ENCODE data around the gene TTC4. TPM values are rescaled to one million over a fixed set of nuclear protein-coding genes. Genes with fewer than 3 reads are reported as not detected.

The TTC4 gene
- total RNA-seq, 1 donor, result 27.9 TPM

- H2AFZ ChIP-seq (ENCODE audit: low read length), result peak within 1 kb of the TSS; percentile 100
Observed at GRCh38 chr1:54764133-54764921, 48.7 kb downstream of the TTC4 start, which contains the start of gene PARS2. Gene PARS2, minus strand, starts transcription at chr1:54764523. Its CDS starts 5,362 bp downstream, at chr1:54759161.

DNA sequence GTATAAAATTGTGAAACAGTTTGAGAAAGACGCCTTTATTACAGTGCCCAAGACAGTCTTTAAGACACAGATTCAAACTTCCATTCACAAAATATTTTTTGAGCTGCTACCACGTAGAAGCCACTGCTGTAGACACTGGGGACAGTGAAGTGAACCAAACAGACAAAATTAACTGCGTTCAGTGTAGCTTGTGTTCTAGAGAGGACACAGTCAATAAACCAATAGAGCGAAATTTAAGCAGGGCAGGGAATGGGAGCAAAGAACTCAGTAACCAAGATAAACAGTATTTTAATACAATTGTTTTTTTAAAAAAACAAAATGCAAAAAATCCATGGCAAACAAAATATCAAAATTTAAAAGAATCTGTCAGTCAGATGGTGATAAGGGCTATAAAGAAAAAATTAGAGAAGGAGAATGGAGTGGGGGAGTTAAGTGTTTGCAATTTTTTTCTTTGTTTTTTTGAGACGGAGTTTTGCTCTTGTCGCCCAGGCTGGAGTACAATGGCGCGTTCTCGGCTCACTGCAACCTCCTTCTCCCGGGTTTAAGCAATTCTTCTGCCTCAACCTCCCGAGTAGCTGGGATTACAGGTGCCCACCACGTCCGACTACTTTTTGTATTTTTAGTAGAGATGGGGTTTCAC, 49.4 kb downstream of the TTC4 start:
- peak overlapping the region; percentile 93 for H3K4me2 ChIP-seq (ENCODE audit: insufficient read depth, low read length)
- H3K9me3 ChIP-seq (ENCODE audit: low read depth, low read length), result no peaks in the 10 kb centered on the region
- peak overlapping the region; percentile 91 for H2AFZ ChIP-seq (ENCODE audit: low read length)
- peak overlapping the region; percentile 73 for H3K27ac ChIP-seq (ENCODE audit: low read depth, low read length)
- peaks cover 11% of the 10 kb centered on the region for H3K4me1 ChIP-seq (ENCODE audit: insufficient read depth, low read length)
- H3K79me2 ChIP-seq (ENCODE audit: insufficient read depth, low read length), result peaks cover 25% of the 10 kb centered on the region
- no peaks in the 10 kb centered on the region for H3K36me3 ChIP-seq (ENCODE audit: insufficient read depth, low read length)
- H3K4me3 ChIP-seq (ENCODE audit: insufficient read depth, low read length), result peak overlapping the region; percentile 99
- H4K20me1 ChIP-seq (ENCODE audit: insufficient read depth, low read length), result peaks cover 2% of the 10 kb centered on the region
- TF ChIP-seq, protein P1, sequence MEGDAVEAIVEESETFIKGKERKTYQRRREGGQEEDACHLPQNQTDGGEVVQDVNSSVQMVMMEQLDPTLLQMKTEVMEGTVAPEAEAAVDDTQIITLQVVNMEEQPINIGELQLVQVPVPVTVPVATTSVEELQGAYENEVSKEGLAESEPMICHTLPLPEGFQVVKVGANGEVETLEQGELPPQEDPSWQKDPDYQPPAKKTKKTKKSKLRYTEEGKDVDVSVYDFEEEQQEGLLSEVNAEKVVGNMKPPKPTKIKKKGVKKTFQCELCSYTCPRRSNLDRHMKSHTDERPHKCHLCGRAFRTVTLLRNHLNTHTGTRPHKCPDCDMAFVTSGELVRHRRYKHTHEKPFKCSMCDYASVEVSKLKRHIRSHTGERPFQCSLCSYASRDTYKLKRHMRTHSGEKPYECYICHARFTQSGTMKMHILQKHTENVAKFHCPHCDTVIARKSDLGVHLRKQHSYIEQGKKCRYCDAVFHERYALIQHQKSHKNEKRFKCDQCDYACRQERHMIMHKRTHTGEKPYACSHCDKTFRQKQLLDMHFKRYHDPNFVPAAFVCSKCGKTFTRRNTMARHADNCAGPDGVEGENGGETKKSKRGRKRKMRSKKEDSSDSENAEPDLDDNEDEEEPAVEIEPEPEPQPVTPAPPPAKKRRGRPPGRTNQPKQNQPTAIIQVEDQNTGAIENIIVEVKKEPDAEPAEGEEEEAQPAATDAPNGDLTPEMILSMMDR (IDR thresholded peaks at IDR 0.05; ENCODE audit: extremely low read depth, low read depth, low read length), result no peak
- DNase-seq (ENCODE audit: insufficient read length, low spot score, missing footprints), result no peak
- H3K27me3 ChIP-seq (ENCODE audit: insufficient read depth, low read length), result no peaks in the 10 kb centered on the region

More at GRCh38 chr1:54764133-54764921, 48.7 kb downstream of the TTC4 start, which contains the start of gene PARS2:
- Histone ChIP-seq H3K4me3 (ENCODE audit: insufficient read depth, low read length) (peak within 1 kb of the TSS; percentile 99), H3K36me3 (ENCODE audit: insufficient read depth, low read length) (no peaks in the 10 kb centered on the region), H3K27me3 (ENCODE audit: insufficient read depth, low read length) (no peaks in the 10 kb centered on the region), H3K4me2 (ENCODE audit: insufficient read depth, low read length) (peak within 1 kb of the TSS; percentile 99), H3K79me2 (ENCODE audit: insufficient read depth, low read length) (peaks cover 25% of the 10 kb centered on the region), H3K4me1 (ENCODE audit: insufficient read depth, low read length) (peaks cover 11% of the 10 kb centered on the region), H4K20me1 (ENCODE audit: insufficient read depth, low read length) (peaks cover 2% of the 10 kb centered on the region), H3K27ac (ENCODE audit: low read depth, low read length) (peak within 1 kb of the TSS; percentile 95), H3K9me3 (ENCODE audit: low read depth, low read length) (no peaks in the 10 kb centered on the region)
- peak; percentile 99 for DNase-seq (ENCODE audit: insufficient read length, low spot score, missing footprints)
- TF ChIP-seq, protein P1 (IDR thresholded peaks at IDR 0.05; ENCODE audit: extremely low read depth, low read depth, low read length), result no peak

DNA sequence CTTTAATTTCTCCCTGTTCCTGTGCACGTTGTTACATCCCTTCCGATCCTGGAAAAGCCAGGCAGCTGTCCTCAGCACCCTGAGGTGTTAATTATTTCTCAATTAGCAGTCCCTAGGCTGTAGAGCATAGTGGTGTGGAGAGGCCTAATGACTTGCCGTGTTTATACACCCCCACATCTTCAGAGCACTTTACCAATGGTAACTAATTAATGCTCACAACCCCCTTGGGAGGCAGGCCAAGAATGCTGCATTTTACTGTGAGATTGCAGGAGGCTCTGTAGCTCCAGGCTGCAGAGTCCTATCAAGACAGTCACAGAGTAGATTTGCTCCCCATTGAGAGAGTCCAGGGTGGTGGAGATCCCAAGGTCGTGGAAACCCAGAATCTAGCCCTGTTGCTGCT, 51.1 kb downstream of the TTC4 start:
- H3K36me3 ChIP-seq (ENCODE audit: insufficient read depth, low read length), result no peaks in the 10 kb centered on the region
- H3K4me2 ChIP-seq (ENCODE audit: insufficient read depth, low read length), result no peak overlapping the region
- no peaks in the 10 kb centered on the region for H3K9me3 ChIP-seq (ENCODE audit: low read depth, low read length)
- no peak overlapping the region for H3K27ac ChIP-seq (ENCODE audit: low read depth, low read length)
- peaks cover 22% of the 10 kb centered on the region for H3K79me2 ChIP-seq (ENCODE audit: insufficient read depth, low read length)
- H3K27me3 ChIP-seq (ENCODE audit: insufficient read depth, low read length), result peaks cover 2% of the 10 kb centered on the region
- TF ChIP-seq, protein P1 (IDR thresholded peaks at IDR 0.05; ENCODE audit: extremely low read depth, low read depth, low read length), result no peak
- peaks cover 11% of the 10 kb centered on the region for H3K4me1 ChIP-seq (ENCODE audit: insufficient read depth, low read length)
- H3K4me3 ChIP-seq (ENCODE audit: insufficient read depth, low read length), result no peak overlapping the region
- H2AFZ ChIP-seq (ENCODE audit: low read length), result no peak overlapping the region
- no peak for DNase-seq (ENCODE audit: insufficient read length, low spot score, missing footprints)
- H4K20me1 ChIP-seq (ENCODE audit: insufficient read depth, low read length), result peaks cover 2% of the 10 kb centered on the region

DNA sequence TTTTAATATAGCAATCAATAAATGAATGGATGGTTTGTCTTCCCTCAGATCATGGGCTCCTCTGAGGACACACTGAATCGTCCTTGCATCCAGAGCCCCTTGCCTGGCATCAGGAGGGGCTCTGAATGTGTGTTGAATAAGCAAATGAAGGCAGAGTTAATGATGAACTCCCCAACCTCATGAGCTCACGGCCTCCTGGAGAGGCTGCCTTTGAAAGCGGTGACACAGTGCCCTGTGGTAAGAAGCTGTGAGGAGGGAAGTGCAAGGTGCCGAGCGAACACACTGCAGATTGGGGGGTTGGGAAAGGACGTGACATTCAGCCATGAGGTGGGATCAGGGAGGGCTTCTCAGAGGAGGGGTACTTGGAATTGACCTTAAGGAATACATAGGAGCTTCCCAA, 51.9 kb downstream of the TTC4 start:
- Histone ChIP-seq H3K79me2 (ENCODE audit: insufficient read depth, low read length) (peaks cover 18% of the 10 kb centered on the region), H3K27me3 (ENCODE audit: insufficient read depth, low read length) (peaks cover 2% of the 10 kb centered on the region), H2AFZ (ENCODE audit: low read length) (no peak overlapping the region), H3K4me3 (ENCODE audit: insufficient read depth, low read length) (no peak overlapping the region), H3K27ac (ENCODE audit: low read depth, low read length) (no peak overlapping the region), H3K36me3 (ENCODE audit: insufficient read depth, low read length) (no peaks in the 10 kb centered on the region), H4K20me1 (ENCODE audit: insufficient read depth, low read length) (peaks cover 1% of the 10 kb centered on the region), H3K4me1 (ENCODE audit: insufficient read depth, low read length) (peaks cover 11% of the 10 kb centered on the region), H3K9me3 (ENCODE audit: low read depth, low read length) (no peaks in the 10 kb centered on the region), H3K4me2 (ENCODE audit: insufficient read depth, low read length) (no peak overlapping the region)
- peak; percentile 22 for DNase-seq (ENCODE audit: insufficient read length, low spot score, missing footprints)
- TF ChIP-seq, protein P1 (IDR thresholded peaks at IDR 0.05; ENCODE audit: extremely low read depth, low read depth, low read length), result no peak
